Midbrain (tissue), 1 donor: ENCODE measurements around the gene C11orf58.

Experiments
- DNase-seq: peaks from one replicate; lab custom pipeline; 2025; lab: John Stamatoyannopoulos, UW

Gene C11orf58

GRCh38 chr11:16738193-16738946 is at the start of gene C11orf58:
Gene C11orf58 (plus strand): TSS chr11:16738647. CDS start chr11:16738779, 132 bp downstream.
- peak; percentile 99 for DNase-seq

- no peak for DNase-seq
Observed at GRCh38 chr11:16690086-16690485, 48.4 kb upstream of the C11orf58 start.

GRCh38 chr11:16703795-16704194 is 34.7 kb upstream of the C11orf58 start:
- no peak for DNase-seq

- no peak for DNase-seq
Observed at GRCh38 chr11:16713594-16713993, 24.9 kb upstream of the C11orf58 start.

DNA sequence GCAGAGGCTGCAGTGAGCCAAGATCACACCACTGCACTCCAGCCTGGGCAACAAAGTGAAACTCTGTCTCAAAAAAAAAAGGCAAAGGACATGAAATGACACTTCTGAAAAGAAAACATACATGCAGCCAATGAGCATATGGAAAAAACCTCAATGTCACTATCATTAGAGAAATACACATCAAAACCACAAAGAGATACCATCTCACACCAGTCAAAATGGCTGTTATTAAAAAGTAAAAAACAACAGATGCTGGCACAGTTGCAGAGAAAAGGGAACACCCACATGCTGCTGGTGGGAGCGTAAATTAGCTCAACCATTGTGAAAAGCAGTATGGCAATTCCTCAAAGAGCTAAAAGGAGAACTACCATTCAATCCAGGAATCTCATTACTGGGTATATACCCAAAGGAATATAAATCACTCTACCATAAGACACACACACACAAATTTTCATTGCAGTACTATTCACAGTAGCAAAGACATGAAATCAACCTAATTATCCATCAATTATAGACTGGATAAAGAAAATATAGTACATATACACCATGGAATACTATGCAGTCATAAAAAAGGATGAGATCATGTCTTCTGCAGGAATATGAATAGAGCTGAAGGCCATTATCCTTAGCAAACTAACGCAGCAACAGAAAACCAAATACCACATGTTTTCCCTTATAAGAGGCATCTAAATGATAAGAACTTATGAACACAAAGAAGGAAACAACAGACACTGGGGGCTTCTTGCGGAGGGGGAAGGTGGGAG is 15.7 kb upstream of the C11orf58 start:
- no peak for DNase-seq

- DNase-seq = no peak
Observed at GRCh38 chr11:16727806-16728205, 10.6 kb upstream of the C11orf58 start.

- DNase-seq = no peak
Observed at GRCh38 chr11:16737818-16738192, 642 bp upstream of the C11orf58 start.

DNA sequence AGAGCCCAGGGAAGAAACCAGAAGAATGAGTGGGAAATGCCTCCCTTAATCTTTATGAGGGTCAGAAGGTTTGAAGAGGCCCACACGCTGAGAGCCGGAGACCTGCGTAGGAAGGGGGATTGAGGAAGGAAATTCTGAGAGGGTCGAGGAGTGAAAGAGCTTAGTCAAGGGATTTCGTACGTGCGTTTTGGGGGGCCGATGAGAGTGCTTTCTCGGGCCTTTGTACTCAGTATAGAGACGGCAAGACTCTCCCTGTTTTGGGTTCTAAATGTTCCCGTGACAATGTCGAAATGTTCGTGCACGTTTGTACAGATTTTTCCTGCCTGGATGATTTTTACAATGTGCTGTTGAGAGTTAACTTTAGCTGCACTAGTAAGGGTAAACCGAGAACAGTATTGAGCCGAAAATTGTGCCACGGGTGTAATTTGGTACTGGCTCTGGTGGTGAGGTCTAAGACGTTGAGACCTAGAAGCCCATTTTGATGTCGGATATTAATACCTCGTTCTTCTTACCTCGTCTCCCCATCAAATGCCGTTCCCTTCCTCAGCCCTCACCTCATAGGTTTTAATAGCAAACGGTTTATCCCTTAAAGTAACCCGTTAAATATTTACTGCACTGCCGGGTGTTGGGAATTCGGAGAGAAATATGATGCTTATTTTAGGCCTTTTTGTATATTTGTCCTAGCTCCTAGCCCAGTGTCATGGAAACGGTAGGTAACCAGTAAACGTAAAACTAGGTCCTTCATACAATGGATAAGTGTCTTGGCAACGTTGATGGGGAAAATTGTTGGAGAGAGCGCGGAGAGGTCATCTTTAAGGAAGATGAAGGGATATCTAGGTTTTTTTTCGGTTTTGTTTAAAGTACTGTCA is 734 bp downstream of the C11orf58 start:
- peak; percentile 42 for DNase-seq

DNA sequence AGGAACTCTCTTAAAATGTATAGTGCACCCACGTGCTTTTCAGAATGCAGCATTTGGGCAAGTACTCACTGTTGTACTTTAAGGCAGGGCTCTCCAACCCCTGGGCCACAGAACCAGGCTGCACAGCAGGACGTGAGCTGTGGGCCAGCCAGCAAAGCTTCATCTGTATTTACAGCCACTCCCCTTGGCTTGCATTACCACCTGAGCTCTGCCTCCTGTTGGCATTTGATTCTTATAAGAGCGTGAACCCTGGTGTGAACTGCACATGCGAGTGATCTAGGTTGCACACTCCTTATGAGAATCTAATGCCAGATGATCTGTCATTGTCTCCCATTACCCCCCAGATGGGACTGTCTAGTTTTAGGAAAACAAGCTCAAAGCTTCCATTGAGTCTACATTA is 3.0 kb downstream of the C11orf58 start:
- DNase-seq = no peak

- no peak for DNase-seq
Observed at GRCh38 chr11:16743478-16743877, 5.0 kb downstream of the C11orf58 start.

- DNase-seq = no peak
Observed at GRCh38 chr11:16744128-16744725, 5.8 kb downstream of the C11orf58 start.

- DNase-seq = no peak
Observed at GRCh38 chr11:16745950-16746605, 7.6 kb downstream of the C11orf58 start.

DNA sequence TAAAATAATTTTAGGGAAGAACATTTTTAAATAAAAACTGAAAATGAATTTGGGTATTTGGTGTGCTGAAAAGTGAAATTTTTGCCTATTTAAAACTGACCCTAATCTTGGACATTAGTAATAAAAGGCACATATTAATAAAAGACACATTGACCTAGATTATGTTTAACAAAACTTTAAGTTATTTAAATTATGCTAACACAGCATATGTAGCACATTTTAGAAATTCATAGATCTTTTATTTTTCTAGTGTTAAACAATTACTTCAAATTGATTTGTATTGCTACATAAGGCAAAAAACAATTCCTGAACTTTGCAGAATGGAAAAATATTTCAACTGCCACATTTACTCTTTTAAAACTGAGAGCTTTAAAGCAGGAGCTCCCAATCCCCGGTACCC is 10.6 kb downstream of the C11orf58 start:
- no peak for DNase-seq

- DNase-seq = no peak
Observed at GRCh38 chr11:16749666-16750065, 11.2 kb downstream of the C11orf58 start.

- no peak for DNase-seq
Observed at GRCh38 chr11:16750417-16750816, 12.0 kb downstream of the C11orf58 start.

GRCh38 chr11:16758382-16759024 is 20.1 kb downstream of the C11orf58 start:
- no peak for DNase-seq

DNA sequence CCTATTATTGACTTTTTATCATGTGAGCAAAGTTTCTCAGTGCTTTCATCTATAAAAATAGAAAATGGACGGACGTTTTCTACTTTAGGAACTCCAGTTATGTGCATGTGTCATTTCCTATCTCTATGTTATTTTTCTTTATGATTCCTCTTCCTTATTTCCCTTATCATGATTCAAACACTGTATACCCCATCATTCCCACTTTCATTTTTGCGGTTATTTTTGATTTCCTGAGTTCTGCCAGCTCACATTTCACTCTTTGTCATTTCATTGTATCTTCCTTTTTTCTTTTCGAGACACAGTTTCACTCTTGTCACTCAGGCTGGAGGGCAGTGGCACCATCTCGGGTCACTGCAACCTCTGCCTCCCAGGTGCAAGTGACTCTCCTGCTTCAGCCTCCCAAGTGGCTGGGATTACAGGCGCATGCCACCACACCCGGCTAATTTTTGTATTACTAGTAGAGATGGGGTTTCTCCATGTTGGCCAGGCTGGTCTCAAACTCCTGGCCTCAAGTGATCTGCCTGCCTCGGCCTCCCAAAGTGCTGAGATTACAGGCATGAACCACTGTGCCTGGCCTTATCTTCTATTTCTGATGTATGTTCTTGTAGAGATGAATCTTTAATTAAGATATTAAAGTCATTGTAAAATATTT is 21.5 kb downstream of the C11orf58 start:
- no peak for DNase-seq

DNA sequence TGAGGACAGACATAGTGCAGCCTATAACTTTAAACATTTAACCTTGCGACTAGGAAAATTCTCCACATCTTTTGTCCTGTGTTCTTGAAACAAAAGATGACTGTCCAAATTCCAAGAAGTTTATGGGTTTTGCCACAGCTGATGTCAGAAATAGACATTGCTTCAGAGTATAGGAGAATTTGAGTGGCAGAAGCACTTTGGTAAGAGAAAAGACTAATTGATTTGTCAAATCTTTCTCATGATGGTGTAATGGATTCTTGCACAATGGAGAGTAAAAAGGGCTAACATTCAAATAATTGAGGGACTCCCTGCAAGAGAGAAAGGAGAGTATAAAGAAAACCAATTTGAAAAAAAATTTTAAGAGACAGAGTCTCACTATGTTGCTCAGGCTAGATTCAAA is 25.3 kb downstream of the C11orf58 start:
- DNase-seq = no peak

- no peak for DNase-seq
Observed at GRCh38 chr11:16764888-16765287, 26.4 kb downstream of the C11orf58 start.

DNA sequence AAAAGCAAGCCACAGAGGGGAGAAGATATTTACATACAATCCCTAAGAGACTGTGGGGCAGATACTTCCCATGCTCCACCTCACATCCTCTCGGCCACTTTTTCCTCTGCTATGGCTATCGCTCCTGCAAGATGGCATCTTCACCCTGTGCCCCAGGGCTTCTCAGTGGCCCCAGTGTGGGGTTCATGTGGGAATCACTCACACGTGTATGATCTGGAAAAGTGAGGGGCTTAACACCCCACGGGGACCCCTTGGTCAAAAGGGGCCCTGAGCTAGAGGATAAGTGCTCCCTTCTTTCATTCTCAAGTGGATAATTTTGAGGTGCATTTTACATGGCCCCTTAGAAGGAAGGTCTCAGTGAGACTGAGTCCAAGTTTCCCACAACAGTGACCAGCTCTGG is 28.7 kb downstream of the C11orf58 start:
- no peak for DNase-seq
